ENCODE data around the gene DKK3.

DNA sequence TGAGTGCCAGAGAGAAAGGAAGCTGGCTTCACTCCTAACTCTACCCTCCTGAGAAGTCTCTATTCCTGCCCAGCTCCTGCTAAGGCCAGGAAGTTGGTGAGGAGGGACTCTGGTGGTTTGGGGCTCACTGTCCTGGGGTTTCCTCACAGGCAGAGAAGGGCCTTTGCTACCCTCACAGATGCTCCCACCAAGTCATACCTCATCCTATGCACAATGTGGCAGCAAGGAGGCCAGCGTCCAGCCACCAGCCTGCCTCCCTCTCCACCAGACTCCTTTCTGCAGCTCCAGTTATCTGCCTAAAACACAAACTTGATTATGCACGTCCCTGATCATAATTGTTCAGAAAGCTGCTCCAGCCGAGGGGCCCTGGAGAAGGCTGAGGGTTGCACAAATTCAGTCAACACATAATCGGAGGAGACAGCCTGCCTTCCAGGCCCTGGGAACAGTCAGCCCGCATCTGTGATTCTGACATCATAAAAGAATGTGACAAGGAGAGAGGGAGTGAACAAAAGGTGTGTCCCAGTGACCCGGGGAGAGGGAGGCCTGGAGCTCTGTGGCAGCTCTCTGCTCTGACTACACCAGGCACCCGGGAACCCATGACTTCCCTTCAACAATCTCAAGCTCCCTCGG is 28.8 kb downstream of the DKK3 start:
- TF ChIP-seq, protein P1, sequence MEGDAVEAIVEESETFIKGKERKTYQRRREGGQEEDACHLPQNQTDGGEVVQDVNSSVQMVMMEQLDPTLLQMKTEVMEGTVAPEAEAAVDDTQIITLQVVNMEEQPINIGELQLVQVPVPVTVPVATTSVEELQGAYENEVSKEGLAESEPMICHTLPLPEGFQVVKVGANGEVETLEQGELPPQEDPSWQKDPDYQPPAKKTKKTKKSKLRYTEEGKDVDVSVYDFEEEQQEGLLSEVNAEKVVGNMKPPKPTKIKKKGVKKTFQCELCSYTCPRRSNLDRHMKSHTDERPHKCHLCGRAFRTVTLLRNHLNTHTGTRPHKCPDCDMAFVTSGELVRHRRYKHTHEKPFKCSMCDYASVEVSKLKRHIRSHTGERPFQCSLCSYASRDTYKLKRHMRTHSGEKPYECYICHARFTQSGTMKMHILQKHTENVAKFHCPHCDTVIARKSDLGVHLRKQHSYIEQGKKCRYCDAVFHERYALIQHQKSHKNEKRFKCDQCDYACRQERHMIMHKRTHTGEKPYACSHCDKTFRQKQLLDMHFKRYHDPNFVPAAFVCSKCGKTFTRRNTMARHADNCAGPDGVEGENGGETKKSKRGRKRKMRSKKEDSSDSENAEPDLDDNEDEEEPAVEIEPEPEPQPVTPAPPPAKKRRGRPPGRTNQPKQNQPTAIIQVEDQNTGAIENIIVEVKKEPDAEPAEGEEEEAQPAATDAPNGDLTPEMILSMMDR (IDR thresholded peaks at IDR 0.05; ENCODE audit: insufficient read depth, low read depth, low read length), result no peak
- no peak for TF ChIP-seq EZH2 (IDR thresholded peaks at IDR 0.05; ENCODE audit: insufficient read depth, low read length)
